Neural cell (in vitro differentiated cells): ENCODE measurements around the gene CIAPIN1.

Experiments
- CTCF ChIP-seq: fragments of 450-650 bp; IDR thresholded peaks from 2 replicates; pipeline ENCODE4 v1.5.1; 2014; ENCODE audit warnings: antibody characterized with exemption, mild to moderate bottlenecking, moderate library complexity; ENCODE audit not compliant: poor library complexity, severe bottlenecking
- EP300 ChIP-seq: fragments of 450-650 bp; conservative IDR thresholded peaks from 2 replicates; pipeline ENCODE4 v1.6.1; 2014; ENCODE audit warnings: antibody characterized with exemption, mild to moderate bottlenecking, moderate library complexity; ENCODE audit not compliant: poor library complexity, severe bottlenecking
- EZH2 ChIP-seq: fragments of 200-600, 300-800 bp; shearing (Covaris generic), sonication (generic); IDR thresholded peaks from 2 replicates; pipeline ENCODE4 v1.6.1; 2014; ENCODE audit warnings: antibody characterized with exemption, low read length, borderline replicate concordance, mild to moderate bottlenecking; ENCODE audit not compliant: insufficient read depth, poor library complexity, severe bottlenecking
- MXI1 ChIP-seq: fragments of 450-650 bp; conservative IDR thresholded peaks from 2 replicates; pipeline ENCODE4 v1.6.1; 2014; ENCODE audit warnings: antibody characterized with exemption, mild to moderate bottlenecking; ENCODE audit not compliant: poor library complexity, severe bottlenecking
- POLR2AphosphoS5 ChIP-seq: IDR thresholded peaks from 2 replicates; pipeline ENCODE4 v1.6.1; 2012
- RAD21 ChIP-seq: fragments of 450-650 bp; conservative IDR thresholded peaks from 2 replicates; pipeline ENCODE4 v1.6.1; 2014; ENCODE audit warnings: antibody characterized with exemption, mild to moderate bottlenecking, moderate library complexity
- REST ChIP-seq: IDR thresholded peaks from 2 replicates; pipeline ENCODE4 v1.6.1; 2012; ENCODE audit warnings: borderline replicate concordance
- SMC3 ChIP-seq: fragments of 450-650 bp; conservative IDR thresholded peaks from 2 replicates; pipeline ENCODE4 v1.6.1; 2014; ENCODE audit warnings: antibody characterized with exemption, mild to moderate bottlenecking, moderate library complexity; ENCODE audit not compliant: poor library complexity

- TF ChIP-seq CTCF (no peak), SMC3 (no peak), RAD21 (no peak), EP300 (no peak), POLR2AphosphoS5 (no peak), EZH2 (no peak), REST (no peak), MXI1 (no peak)
Measured at GRCh38 chr16:57379579-57379978, 67.6 kb downstream of the CIAPIN1 start.
